Measurements from ENCODE around the gene KCTD16. TPM values are rescaled to one million over a fixed set of nuclear protein-coding genes. Genes with fewer than 3 reads are reported as not detected.

The KCTD16 gene
- total RNA-seq, 6 experiments from 2014 or later = 1.5 to 3.6 (median 3.0) TPM

DNA sequence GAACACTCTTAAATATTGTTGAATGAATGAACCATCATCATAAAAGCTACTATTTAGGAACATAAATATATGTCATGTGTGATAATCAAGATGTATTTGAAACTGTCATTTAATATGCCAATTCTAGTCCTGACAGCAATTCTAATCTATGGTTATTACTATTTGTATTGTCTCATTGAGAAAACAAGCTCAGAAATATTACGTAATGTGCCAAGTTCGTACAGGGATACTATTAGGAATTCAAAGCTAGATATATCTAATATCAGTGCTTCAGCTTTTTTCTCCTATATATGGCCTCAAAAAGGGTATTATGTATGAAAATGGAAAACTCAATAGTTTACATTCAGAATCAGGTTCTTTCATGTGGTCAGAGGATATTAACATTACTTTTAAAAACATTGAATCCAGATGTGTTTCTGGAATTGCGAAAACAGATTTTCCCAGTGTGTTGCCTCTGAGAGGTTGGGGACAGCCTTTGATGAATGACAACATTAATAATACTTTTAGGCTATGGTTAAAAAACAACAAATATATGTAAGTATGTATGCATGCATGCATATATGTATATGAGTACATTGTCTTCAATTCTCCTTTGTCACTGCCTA lies 95.1 kb downstream of the KCTD16 start:
- no peaks in the 10 kb centered on the region for H3K4me1 Mint-ChIP-seq (ENCODE audit: low read depth)
- H3K36me3 Mint-ChIP-seq (ENCODE audit: low read depth) = 0 out of 2 replicates have a peak, but pooled peaks cover 8% of the 10 kb centered on the region
- no peak for DNase-seq
- H3K27ac Mint-ChIP-seq = no peak overlapping the region
- no peak overlapping the region for H3K4me3 Mint-ChIP-seq
- peaks cover 5% of the 10 kb centered on the region; the same call in 1 of the 2 replicates for H3K27me3 Mint-ChIP-seq (ENCODE audit: insufficient read depth)
- TF ChIP-seq, protein P1, sequence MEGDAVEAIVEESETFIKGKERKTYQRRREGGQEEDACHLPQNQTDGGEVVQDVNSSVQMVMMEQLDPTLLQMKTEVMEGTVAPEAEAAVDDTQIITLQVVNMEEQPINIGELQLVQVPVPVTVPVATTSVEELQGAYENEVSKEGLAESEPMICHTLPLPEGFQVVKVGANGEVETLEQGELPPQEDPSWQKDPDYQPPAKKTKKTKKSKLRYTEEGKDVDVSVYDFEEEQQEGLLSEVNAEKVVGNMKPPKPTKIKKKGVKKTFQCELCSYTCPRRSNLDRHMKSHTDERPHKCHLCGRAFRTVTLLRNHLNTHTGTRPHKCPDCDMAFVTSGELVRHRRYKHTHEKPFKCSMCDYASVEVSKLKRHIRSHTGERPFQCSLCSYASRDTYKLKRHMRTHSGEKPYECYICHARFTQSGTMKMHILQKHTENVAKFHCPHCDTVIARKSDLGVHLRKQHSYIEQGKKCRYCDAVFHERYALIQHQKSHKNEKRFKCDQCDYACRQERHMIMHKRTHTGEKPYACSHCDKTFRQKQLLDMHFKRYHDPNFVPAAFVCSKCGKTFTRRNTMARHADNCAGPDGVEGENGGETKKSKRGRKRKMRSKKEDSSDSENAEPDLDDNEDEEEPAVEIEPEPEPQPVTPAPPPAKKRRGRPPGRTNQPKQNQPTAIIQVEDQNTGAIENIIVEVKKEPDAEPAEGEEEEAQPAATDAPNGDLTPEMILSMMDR (IDR thresholded peaks at IDR 0.05) = no peak
- no peaks in the 10 kb centered on the region for H3K9me3 Mint-ChIP-seq

DNA sequence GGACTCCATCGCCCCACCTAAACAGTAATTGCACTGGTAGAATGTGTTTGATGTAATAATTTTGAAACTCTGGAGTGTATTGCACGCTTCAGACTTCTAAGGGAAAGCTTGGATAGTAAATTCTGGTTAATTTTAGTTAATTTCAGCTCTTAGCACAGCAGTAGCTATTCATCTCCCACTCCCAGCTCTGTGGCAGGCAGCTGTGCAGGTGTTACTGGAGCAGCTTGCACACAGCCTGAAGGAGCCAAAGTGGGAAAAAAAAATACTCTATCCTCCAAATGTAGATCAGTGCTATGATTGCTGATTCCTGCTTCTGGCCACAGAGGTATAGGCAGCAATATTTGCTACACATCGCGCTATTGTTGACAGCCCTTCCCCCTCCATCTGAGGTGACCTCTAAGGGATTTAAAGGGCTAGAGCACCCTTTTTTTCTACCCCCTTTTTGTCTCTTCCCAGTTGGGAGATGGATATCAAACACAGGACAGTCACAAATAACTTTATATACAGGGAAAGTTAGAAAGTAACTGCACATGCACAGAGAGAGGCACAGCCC lies 97.4 kb downstream of the KCTD16 start:
- Mint-ChIP-seq H3K9me3 (peaks cover 8% of the 10 kb centered on the region), H3K4me3 (no peak overlapping the region), H3K27me3 (ENCODE audit: insufficient read depth) (peaks cover 5% of the 10 kb centered on the region; the same call in 1 of the 2 replicates), H3K27ac (no peak overlapping the region), H3K4me1 (ENCODE audit: low read depth) (no peaks in the 10 kb centered on the region), H3K36me3 (ENCODE audit: low read depth) (peaks cover 17% of the 10 kb centered on the region; the same call in 1 of the 2 replicates)
- DNase-seq = no peak
- TF ChIP-seq, protein P1 (IDR thresholded peaks at IDR 0.05) = no peak

DNA sequence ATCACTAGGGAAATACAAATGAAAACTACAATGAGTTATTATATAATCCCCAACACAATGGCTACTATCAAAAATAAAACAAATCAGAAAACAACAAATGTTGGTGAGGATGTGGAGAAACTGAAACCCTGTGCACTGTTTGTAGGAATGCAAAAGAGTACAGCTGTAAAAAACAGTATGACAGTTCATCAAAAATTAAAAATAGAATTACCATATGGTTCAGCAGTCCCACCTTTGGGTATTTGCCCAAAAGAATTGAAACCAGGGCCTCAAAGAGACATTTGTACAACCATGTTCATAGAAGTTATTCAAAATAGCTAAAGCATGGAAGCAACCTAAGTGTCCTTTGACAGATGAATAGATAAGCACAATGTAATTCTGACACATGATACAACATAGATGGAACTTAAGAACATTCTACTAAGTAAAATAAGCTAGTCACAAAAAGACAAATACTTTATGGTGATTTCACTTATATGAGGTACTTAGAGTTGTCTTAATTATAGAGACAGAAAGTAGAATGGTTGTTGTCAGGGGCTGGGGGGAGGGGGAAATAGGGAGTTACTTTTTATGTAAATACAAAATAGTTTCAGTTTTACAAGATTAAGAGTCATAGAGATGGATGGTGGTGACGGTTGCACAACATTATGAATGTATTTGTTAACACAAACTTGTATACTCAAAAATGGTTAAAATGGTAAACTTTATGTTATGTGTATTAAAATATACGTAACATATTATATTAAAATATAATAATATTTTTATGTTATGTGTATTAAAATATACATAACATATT lies 102.8 kb downstream of the KCTD16 start:
- TF ChIP-seq, protein P1 (IDR thresholded peaks at IDR 0.05) = no peak
- H3K4me1 Mint-ChIP-seq (ENCODE audit: low read depth) = peaks cover 44% of the 10 kb centered on the region
- no peak overlapping the region for H3K27ac Mint-ChIP-seq
- DNase-seq = no peak
- peaks cover 3% of the 10 kb centered on the region; the same call in 1 of the 2 replicates for H3K27me3 Mint-ChIP-seq (ENCODE audit: insufficient read depth)
- no peak overlapping the region for H3K4me3 Mint-ChIP-seq
- peaks cover 8% of the 10 kb centered on the region for H3K9me3 Mint-ChIP-seq
- H3K36me3 Mint-ChIP-seq (ENCODE audit: low read depth) = peaks cover 17% of the 10 kb centered on the region; the same call in 1 of the 2 replicates

DNA sequence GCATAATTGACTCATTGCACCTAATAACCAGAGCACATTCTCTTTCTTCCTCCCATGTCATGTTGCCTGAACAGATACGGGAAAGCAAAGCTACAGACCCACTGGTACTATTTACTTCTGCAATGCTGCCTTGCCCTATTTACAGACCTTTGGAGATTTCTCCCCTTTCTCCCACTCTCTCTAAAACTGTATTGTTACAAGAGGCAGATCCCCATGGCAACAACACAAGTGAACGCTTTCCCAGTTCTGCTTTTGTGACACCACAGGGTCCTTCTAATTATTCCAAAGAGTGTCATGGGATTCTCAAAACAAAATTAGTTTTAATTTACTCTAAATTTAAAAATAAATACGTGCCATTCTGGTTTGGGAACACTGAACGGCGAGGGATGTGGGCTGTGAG lies 104.7 kb downstream of the KCTD16 start:
- H3K27me3 Mint-ChIP-seq (ENCODE audit: insufficient read depth) = no peaks in the 10 kb centered on the region

More for the DNA sequence above, 104.7 kb downstream of the KCTD16 start:
- peak overlapping the region; percentile 25; the same call in 1 of the 2 replicates for H3K27ac Mint-ChIP-seq
- peaks cover 8% of the 10 kb centered on the region for H3K9me3 Mint-ChIP-seq
- H3K4me3 Mint-ChIP-seq = no peak overlapping the region
- DNase-seq = no peak
- peaks cover 44% of the 10 kb centered on the region for H3K4me1 Mint-ChIP-seq (ENCODE audit: low read depth)
- TF ChIP-seq, protein P1 (IDR thresholded peaks at IDR 0.05) = no peak
- H3K36me3 Mint-ChIP-seq (ENCODE audit: low read depth) = peaks cover 15% of the 10 kb centered on the region; the same call in 1 of the 2 replicates
